Fibroblast of mammary gland (primary cell): ENCODE data around the gene ADAR.

ENCODE experiments used
- DNase-seq: peaks from one replicate; pipeline ENCODE4 v3.0.0-alpha.2; 2010; ENCODE audit warnings: low read depth
- H3K4me3 ChIP-seq: 2 replicates; pipeline ENCODE4 v1.5.1; 2011; ENCODE audit warnings: low read depth, mild to moderate bottlenecking, low read length, moderate library complexity; ENCODE audit not compliant: control insufficient read depth
- CTCF ChIP-seq: conservative IDR thresholded peaks from 2 replicates; pipeline ENCODE4 v1.5.1; 2011; ENCODE audit warnings: low read depth, low read length, inconsistent platforms; ENCODE audit not compliant: control insufficient read depth, insufficient read depth

ADAR gene

DNA sequence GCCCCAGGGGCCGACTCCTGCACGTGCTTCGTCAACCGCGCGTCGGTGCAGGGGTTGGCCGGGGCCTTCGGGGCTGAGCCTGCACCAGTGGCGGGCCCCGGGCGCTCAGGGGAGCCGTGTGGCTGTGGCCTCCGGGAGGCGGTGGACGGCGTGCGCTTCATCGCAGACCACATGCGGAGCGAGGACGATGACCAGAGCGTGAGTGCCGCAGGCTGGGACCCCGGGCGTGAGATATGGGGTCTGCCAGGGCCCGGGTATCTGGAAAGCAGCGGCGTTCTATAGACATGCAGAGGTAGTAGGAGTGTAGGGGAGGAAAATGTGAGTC is 36.1 kb downstream of the ADAR start:
- H3K4me3 ChIP-seq, result no peak overlapping the region
- no peak for TF ChIP-seq CTCF
- no peak for DNase-seq

- TF ChIP-seq CTCF, result no peak
- no peak overlapping the region for H3K4me3 ChIP-seq
- no peak for DNase-seq
These were observed 36.6 kb downstream of the ADAR start for GRCh38 chr1:154571244-154571963.

DNA sequence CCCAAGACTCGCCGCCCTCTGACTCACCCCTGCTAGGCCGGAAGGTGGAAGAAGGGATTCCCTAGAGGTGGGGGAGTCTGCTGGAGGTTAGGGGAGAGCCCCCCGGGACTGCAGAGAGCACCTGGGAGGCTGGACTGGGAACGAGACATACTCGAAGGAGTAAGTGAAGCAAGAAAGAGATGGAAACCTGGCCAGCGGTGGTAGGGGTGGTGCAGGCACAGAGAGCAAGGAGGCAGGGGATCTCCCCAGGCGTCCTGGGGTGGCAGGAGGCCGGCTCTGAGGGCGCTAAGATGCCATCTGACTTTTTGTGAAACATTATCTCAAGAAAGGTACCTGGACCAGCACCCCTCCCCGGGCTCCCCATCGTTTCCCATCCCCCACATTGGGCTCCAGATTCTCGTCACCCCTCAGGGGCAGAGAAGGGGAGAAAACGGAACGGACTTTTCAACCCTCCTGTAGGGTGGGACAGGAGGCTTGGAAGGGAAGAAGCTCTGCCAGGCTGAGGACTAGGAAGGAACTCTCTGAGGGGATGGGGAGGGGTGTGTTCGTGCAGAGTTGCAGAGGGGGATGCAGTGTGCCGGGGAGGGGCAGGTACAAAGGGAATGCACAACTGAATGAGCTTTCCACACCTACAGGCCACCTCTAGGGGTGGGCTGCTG is 39.7 kb downstream of the ADAR start:
- no peak for DNase-seq
- peak overlapping the region; percentile 9 for H3K4me3 ChIP-seq
- no peak for TF ChIP-seq CTCF

GRCh38 chr1:154567386-154568156 is 40.4 kb downstream of the ADAR start, which contains the start of gene CHRNB2:
Gene CHRNB2 (plus strand): TSS chr1:154567778. CDS start chr1:154568045, 267 bp downstream.
- TF ChIP-seq CTCF, result no peak
- peak; percentile 19 for DNase-seq
- H3K4me3 ChIP-seq, result peak within 1 kb of the TSS; percentile 9

GRCh38 chr1:154565876-154566275 is 42.1 kb downstream of the ADAR start:
- TF ChIP-seq CTCF, result no peak
- no peak for DNase-seq
- no peak overlapping the region for H3K4me3 ChIP-seq

- TF ChIP-seq CTCF, result peak; percentile 95
- H3K4me3 ChIP-seq, result peak overlapping the region; percentile 67
- peak; percentile 95 for DNase-seq
These were observed 48.4 kb downstream of the ADAR start for GRCh38 chr1:154559466-154560044.
